HEK293T (cell line): ENCODE data around the gene CAAP1.
"Not testable (repeated sequence)": the region's sequence is repeated elsewhere in the genome, so short reads cannot be mapped to it uniquely, and the experiment has no call there.

Experiments
- BHLHE40 ChIP-seq: fragments of 450-650 bp; IDR thresholded peaks from 2 replicates; pipeline ENCODE4 v1.6.1; 2016; ENCODE audit warnings: mild to moderate bottlenecking, moderate library complexity, borderline replicate concordance
- CTBP1 ChIP-seq: fragments of 450-650 bp; IDR thresholded peaks from 2 replicates; pipeline ENCODE4 v1.6.1; 2016; ENCODE audit warnings: borderline replicate concordance
- ELF4 ChIP-seq: fragments of 450-650 bp; IDR thresholded peaks from 2 replicates; pipeline ENCODE4 v1.6.1; 2017; ENCODE audit warnings: antibody characterized with exemption
- FOXA1 ChIP-seq: fragments of 450-650 bp; IDR thresholded peaks from 2 replicates; pipeline ENCODE4 v1.6.1; 2016; ENCODE audit warnings: mild to moderate bottlenecking
- FOXK2 ChIP-seq: fragments of 450-650 bp; IDR thresholded peaks from 2 replicates; pipeline ENCODE4 v1.6.1; 2016; ENCODE audit warnings: mild to moderate bottlenecking
- FOXM1 ChIP-seq: fragments of 450-650 bp; IDR thresholded peaks from 2 replicates; pipeline ENCODE4 v1.6.1; 2017; ENCODE audit warnings: mild to moderate bottlenecking, borderline replicate concordance
- HDGF ChIP-seq: fragments of 450-650 bp; IDR thresholded peaks from 2 replicates; pipeline ENCODE4 v1.6.1; 2017; ENCODE audit warnings: antibody characterized with exemption, borderline replicate concordance
- LEF1 ChIP-seq: fragments of 450-650 bp; IDR thresholded peaks from 2 replicates; pipeline ENCODE4 v1.6.1; 2017; ENCODE audit warnings: mild to moderate bottlenecking, borderline replicate concordance
- NFRKB ChIP-seq: fragments of 450-650 bp; IDR thresholded peaks from 2 replicates; pipeline ENCODE4 v1.6.1; 2016; ENCODE audit warnings: mild to moderate bottlenecking, moderate library complexity
- SP1 ChIP-seq: fragments of 450-650 bp; IDR thresholded peaks from 2 replicates; pipeline ENCODE4 v1.6.1; 2017
- SUZ12 ChIP-seq: fragments of 450-650 bp; IDR thresholded peaks from 2 replicates; pipeline ENCODE4 v1.6.1; 2016; ENCODE audit warnings: mild to moderate bottlenecking
- TARDBP ChIP-seq: fragments of 450-650 bp; IDR thresholded peaks from 2 replicates; pipeline ENCODE4 v1.6.1; 2016

DNA sequence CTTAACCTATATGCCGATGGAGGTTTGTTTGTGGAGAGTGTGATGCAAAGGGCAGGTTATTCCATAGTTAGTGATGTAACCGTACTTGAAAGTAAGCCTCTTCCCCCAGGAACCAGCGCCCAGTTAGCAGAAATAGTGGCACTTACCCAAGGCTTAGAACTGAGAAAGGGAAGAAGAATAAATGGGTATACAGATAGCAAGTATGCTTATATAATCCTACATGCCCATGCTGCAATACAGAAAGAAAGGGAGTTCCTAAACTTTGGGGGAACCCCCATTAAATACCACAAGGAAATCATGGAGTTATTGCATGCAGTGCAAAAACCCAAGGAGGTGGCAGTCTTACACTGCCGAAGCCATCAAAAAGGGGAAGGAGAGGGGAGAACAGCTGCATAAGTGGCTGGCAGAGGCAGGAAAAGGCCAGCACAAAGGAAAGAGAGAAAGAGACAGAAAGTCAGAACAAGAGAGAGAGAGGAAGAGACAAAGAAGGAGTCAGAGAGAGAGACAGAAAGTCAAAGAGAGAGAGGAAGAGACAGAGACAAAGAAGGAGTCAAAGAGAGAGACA, 64.1 kb downstream of the CAAP1 start:
- TF ChIP-seq HDGF, SP1, FOXA1, FOXK2, FOXM1, TARDBP, ELF4, CTBP1, BHLHE40, LEF1, NFRKB, SUZ12: not testable (repeated sequence)
